HCT116 (cell line): Measurements from ENCODE around the gene PRPH2. TPM values are rescaled to one million over a fixed set of nuclear protein-coding genes. Genes with fewer than 3 reads are reported as not detected.

Experiments
- ATAC-seq: fragments of 200-7000 bp; cut with Tn5 transposase; 2 replicates; pipeline ENCODE4 v1.9.1; 2020; ENCODE audit warnings: mild to moderate bottlenecking, moderate library complexity
- Bru-seq: library from RNA; stranded (reverse); fragments of 400-500 nt; gene quantifications from one replicate; lab custom pipeline; 2021; lab: Mats Ljungman, UMichigan
- BruChase-seq, 2 experiments: library from RNA; stranded (reverse); fragments of 400-500 nt; gene quantifications; one replicate each; lab custom pipeline; 2021; lab: Mats Ljungman, UMichigan
- BruUV-seq: library from RNA; stranded (reverse); fragments of 400-500 nt; replicated peaks from 2 replicates; lab custom pipeline; 2021; lab: Mats Ljungman, UMichigan
- CTCF ChIA-PET: fragments of 300-600 bp; sonication (Branson Sonifier 250); formaldehyde crosslinking; loops from one replicate; lab custom pipeline; 2021; ENCODE audit warnings: antibody characterized with exemption; lab: Charles Lee
- POLR2A ChIA-PET: fragments of 300-600, 350-600 bp; sonication (Branson Sonifier 250); formaldehyde crosslinking; loops from one replicate; lab custom pipeline; 2021; ENCODE audit warnings: antibody characterized with exemption; lab: Charles Lee
- RAD21 ChIA-PET, 2 experiments: fragments of 300-600 bp; sonication (Branson Sonifier 250); formaldehyde crosslinking; loops; one replicate each; lab custom pipeline; 2023; ENCODE audit warnings: low total read pairs in 2 of 2; ENCODE audit not compliant: uncharacterized antibody in 2 of 2, unreplicated experiment in 2 of 2, low non-redundant PET in 1 of 2; lab: Charles Lee
- DNase-seq: peaks from one replicate; pipeline ENCODE4 v3.0.0-alpha.2; 2010; ENCODE audit warnings: low read depth, low spot score
- H2AFZ ChIP-seq: fragments of 200-600 bp; shearing (Covaris generic), sonication (generic); 2 replicates; pipeline ENCODE4 v1.6.1; 2017; ENCODE audit warnings: low read depth, mixed run types, mixed read lengths, antibody characterized with exemption, low read length; ENCODE audit not compliant: poor library complexity, severe bottlenecking
- H3K27ac ChIP-seq: 2 replicates; pipeline ENCODE4 v1.5.1; 2012; ENCODE audit warnings: low read depth, low read length
- H3K27me3 ChIP-seq: fragments of 200-600 bp; sonication (generic); 2 replicates; pipeline ENCODE4 v1.6.1; 2016; ENCODE audit warnings: mixed run types, low read length, mixed read lengths; ENCODE audit not compliant: insufficient read depth
- H3K36me3 ChIP-seq, 2 experiments: fragments of 200-500 bp in 1 of 2; fragments of 200-600 bp in 1 of 2; sonication (Bioruptor generic) in 1 of 2; sonication (generic) in 1 of 2; 2 replicates each; pipeline versions ENCODE4 v1.5.1 to v1.6.1; 2014 to 2016; ENCODE audit warnings: low read length in 2 of 2, inconsistent platforms in 1 of 2, mixed read lengths in 1 of 2, mixed run types in 1 of 2; ENCODE audit not compliant: insufficient read depth in 2 of 2, control insufficient read depth in 1 of 2
- H3K4me1 ChIP-seq, 2 experiments: fragments of 200-600 bp in 1 of 2; sonication (generic) in 1 of 2; 2 replicates each; pipeline versions ENCODE4 v1.5.1 to v1.6.1; 2012 to 2017; ENCODE audit warnings: low read length in 2 of 2, inconsistent platforms in 1 of 2, mild to moderate bottlenecking in 1 of 2, mixed read lengths in 1 of 2, mixed run types in 1 of 2, moderate library complexity in 1 of 2; ENCODE audit not compliant: insufficient read depth in 2 of 2, control insufficient read depth in 1 of 2
- H3K4me2 ChIP-seq: fragments of 200-600 bp; sonication (generic); 2 replicates; pipeline ENCODE4 v1.6.1; 2017; ENCODE audit warnings: mixed run types, low read length, mixed read lengths
- H3K4me3 ChIP-seq, 2 experiments: fragments of 200-600 bp in 1 of 2; sonication (generic) in 1 of 2; replicated peaks in 1 of 2; 2 replicates each; pipeline ENCODE4 v1.5.1; 2011 to 2016; ENCODE audit warnings: low read length in 2 of 2, control low read depth in 1 of 2, low read depth in 1 of 2, mild to moderate bottlenecking in 1 of 2, mixed read lengths in 1 of 2, mixed run types in 1 of 2
- H3K79me2 ChIP-seq: fragments of 200-600 bp; sonication (generic); 2 replicates; pipeline ENCODE4 v1.6.1; 2017; ENCODE audit warnings: mild to moderate bottlenecking, mixed run types, low read length, moderate library complexity, mixed read lengths; ENCODE audit not compliant: insufficient read depth
- H3K9ac ChIP-seq: fragments of 200-600 bp; sonication (generic); 2 replicates; pipeline ENCODE4 v1.6.1; 2016; ENCODE audit warnings: low read length, mixed read lengths
- H3K9me2 ChIP-seq: fragments of 200-600 bp; sonication (generic), shearing (Covaris generic); 2 replicates; pipeline ENCODE4 v1.6.1; 2017; ENCODE audit warnings: mixed run types, mild to moderate bottlenecking, moderate library complexity; ENCODE audit not compliant: insufficient read depth
- H3K9me3 ChIP-seq, 2 experiments: fragments of 200-500 bp in 1 of 2; fragments of 200-600 bp in 1 of 2; sonication (Bioruptor generic) in 1 of 2; sonication (generic) in 1 of 2; 2 replicates each; pipeline ENCODE4 v1.6.1; 2014 to 2017; ENCODE audit warnings: low read length in 2 of 2, mixed read lengths in 2 of 2, inconsistent platforms in 1 of 2, low read depth in 1 of 2, mild to moderate bottlenecking in 1 of 2, mixed run types in 1 of 2, moderate library complexity in 1 of 2; ENCODE audit not compliant: control insufficient read depth in 1 of 2, insufficient read depth in 1 of 2
- H4K20me1 ChIP-seq: fragments of 200-600 bp; sonication (generic), shearing (Covaris generic); 2 replicates; pipeline ENCODE4 v1.6.1; 2017; ENCODE audit warnings: mixed run types, mild to moderate bottlenecking, moderate library complexity; ENCODE audit not compliant: insufficient read depth
- EGR1 ChIP-seq: IDR thresholded peaks from 2 replicates; pipeline ENCODE4 v1.6.1; 2012; ENCODE audit warnings: low read depth
- JUND ChIP-seq: IDR thresholded peaks from 2 replicates; pipeline ENCODE4 v1.6.1; 2012
- intact Hi-C: fragments of 100-400 bp; cut with micrococcal nuclease; formaldehyde crosslinking; loops from 2 replicates; pipeline ENCODE4 v1.10.0; 2022
- long read RNA-seq: library from polyadenylated mRNA; unstranded; transcript quantifications from one replicate; pipeline ENCODE4 v2.0.0, GENCODE V29; 2021; ENCODE audit not compliant: unreplicated experiment
- polyA plus RNA-seq: library from polyadenylated mRNA; unstranded; fragments of >200 nt; gene quantifications from 2 replicates; pipeline ENCODE4 v1.2.1, GENCODE V29; 2012; ENCODE audit warnings: missing spikeins
- total RNA-seq: library from RNA; stranded (reverse); gene quantifications from one replicate; pipeline ENCODE4 v1.2.1, GENCODE V29; 2021; ENCODE audit not compliant: unreplicated experiment
- TF ChIP-seq, protein P1 (sequence below): IDR thresholded peaks from 2 replicates; pipeline ENCODE4 v1.6.1; 2011; ENCODE audit warnings: mild to moderate bottlenecking, low read length, moderate library complexity; ENCODE audit not compliant: insufficient replicate concordance; ENCODE audit errors: extremely low read depth
- TF ChIP-seq, protein P2 (sequence below): IDR thresholded peaks from 2 replicates; pipeline ENCODE4 v1.6.1; 2012

Gene PRPH2, protein sequence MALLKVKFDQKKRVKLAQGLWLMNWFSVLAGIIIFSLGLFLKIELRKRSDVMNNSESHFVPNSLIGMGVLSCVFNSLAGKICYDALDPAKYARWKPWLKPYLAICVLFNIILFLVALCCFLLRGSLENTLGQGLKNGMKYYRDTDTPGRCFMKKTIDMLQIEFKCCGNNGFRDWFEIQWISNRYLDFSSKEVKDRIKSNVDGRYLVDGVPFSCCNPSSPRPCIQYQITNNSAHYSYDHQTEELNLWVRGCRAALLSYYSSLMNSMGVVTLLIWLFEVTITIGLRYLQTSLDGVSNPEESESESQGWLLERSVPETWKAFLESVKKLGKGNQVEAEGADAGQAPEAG
- total RNA-seq (not detected), Bru-seq, nascent RNA (not detected), BruChase-seq, experiment 1, labeled RNA remaining after a 6-hour chase (not detected), BruChase-seq, experiment 2, labeled RNA remaining after a 2-hour chase (percentile 4 among the genes with signal in this experiment)
- not detected in 2 replicates for polyA plus RNA-seq
- long read RNA-seq = 0 reads

DNA sequence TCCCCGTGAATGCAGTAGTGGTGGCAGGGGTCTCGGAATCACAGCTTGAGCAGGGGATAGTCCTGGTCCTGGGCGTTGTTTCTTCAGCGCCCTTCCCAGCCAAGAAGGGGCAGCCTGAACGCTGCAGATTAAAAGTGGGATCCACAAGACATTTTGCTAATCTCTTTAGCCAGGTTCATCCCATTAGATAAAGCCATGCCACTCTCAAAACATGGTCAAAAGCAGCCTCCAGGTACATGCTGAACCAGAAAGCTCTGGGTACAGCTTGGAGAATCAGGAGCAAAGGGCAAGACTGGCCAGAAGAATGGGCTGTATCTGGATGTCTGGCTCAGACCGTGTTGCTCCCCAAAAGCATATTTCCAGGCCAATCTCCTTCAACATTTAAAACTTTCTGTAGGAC, at the start of gene PRPH2:
Gene PRPH2 (minus strand): TSS at position 101 of the 400 bp plus-strand sequence. CDS start 263 bp downstream, outside the sequence.
- CTCF ChIA-PET = no interaction called here

More for the DNA sequence above, at the start of gene PRPH2:
- Histone ChIP-seq H3K9ac (no peak within 1 kb of the TSS), H4K20me1 (no peaks in the 10 kb centered on the region), H3K27me3 (no peaks in the 10 kb centered on the region), H3K36me3 (no peaks in the 10 kb centered on the region), H3K4me2 (no peak within 1 kb of the TSS), H3K4me1 (peaks cover 12 to 19% of the 10 kb centered on the region in 2 experiments; a peak in 3 of 4 replicates), H3K4me3 (no peak within 1 kb of the TSS), H3K27ac (no peak within 1 kb of the TSS), H2AFZ (no peak within 1 kb of the TSS), H3K9me3 (no peaks in the 10 kb centered on the region), H3K79me2 (no peaks in the 10 kb centered on the region), H3K9me2 (no peaks in the 10 kb centered on the region)
- TF ChIP-seq JUND = no peak
- TF ChIP-seq, protein P1, sequence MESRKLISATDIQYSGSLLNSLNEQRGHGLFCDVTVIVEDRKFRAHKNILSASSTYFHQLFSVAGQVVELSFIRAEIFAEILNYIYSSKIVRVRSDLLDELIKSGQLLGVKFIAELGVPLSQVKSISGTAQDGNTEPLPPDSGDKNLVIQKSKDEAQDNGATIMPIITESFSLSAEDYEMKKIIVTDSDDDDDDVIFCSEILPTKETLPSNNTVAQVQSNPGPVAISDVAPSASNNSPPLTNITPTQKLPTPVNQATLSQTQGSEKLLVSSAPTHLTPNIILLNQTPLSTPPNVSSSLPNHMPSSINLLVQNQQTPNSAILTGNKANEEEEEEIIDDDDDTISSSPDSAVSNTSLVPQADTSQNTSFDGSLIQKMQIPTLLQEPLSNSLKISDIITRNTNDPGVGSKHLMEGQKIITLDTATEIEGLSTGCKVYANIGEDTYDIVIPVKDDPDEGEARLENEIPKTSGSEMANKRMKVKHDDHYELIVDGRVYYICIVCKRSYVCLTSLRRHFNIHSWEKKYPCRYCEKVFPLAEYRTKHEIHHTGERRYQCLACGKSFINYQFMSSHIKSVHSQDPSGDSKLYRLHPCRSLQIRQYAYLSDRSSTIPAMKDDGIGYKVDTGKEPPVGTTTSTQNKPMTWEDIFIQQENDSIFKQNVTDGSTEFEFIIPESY = no peak
- TF ChIP-seq, protein P2, sequence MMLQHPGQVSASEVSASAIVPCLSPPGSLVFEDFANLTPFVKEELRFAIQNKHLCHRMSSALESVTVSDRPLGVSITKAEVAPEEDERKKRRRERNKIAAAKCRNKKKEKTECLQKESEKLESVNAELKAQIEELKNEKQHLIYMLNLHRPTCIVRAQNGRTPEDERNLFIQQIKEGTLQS = no peak
- no peak for TF ChIP-seq EGR1
- intact Hi-C loops = loop anchor here (10.0 kb wide), 1 partner anchor 648 kb away; no protein-coding TSS in a partner anchor
- DNase-seq = no peak
- BruUV-seq = no TSS peak
- ChIA-PET POLR2A (no interaction called here), RAD21 (no interaction called here)
- ATAC-seq = no peak
